Hepatocyte (in vitro differentiated cells): Measurements from ENCODE around the gene SIRT2.

Experiments
- EZH2 ChIP-seq: fragments of 200-600 bp; sonication (generic); IDR thresholded peaks from 2 replicates; pipeline ENCODE4 v1.6.1; 2016; ENCODE audit warnings: antibody characterized with exemption, mild to moderate bottlenecking, borderline replicate concordance
- EZH2phosphoT487 ChIP-seq: fragments of 200-600 bp; sonication (generic); IDR thresholded peaks from one replicate; pipeline ENCODE4 v1.6.1; 2018; ENCODE audit warnings: antibody characterized with exemption, mild to moderate bottlenecking, low read depth, moderate library complexity; ENCODE audit not compliant: unreplicated experiment, severe bottlenecking
- TF ChIP-seq, protein P1 (sequence below): fragments of 200-600 bp; sonication (generic); IDR thresholded peaks from 2 replicates; pipeline ENCODE4 v1.5.1; 2016; ENCODE audit warnings: antibody characterized with exemption, mild to moderate bottlenecking; ENCODE audit not compliant: poor library complexity

DNA sequence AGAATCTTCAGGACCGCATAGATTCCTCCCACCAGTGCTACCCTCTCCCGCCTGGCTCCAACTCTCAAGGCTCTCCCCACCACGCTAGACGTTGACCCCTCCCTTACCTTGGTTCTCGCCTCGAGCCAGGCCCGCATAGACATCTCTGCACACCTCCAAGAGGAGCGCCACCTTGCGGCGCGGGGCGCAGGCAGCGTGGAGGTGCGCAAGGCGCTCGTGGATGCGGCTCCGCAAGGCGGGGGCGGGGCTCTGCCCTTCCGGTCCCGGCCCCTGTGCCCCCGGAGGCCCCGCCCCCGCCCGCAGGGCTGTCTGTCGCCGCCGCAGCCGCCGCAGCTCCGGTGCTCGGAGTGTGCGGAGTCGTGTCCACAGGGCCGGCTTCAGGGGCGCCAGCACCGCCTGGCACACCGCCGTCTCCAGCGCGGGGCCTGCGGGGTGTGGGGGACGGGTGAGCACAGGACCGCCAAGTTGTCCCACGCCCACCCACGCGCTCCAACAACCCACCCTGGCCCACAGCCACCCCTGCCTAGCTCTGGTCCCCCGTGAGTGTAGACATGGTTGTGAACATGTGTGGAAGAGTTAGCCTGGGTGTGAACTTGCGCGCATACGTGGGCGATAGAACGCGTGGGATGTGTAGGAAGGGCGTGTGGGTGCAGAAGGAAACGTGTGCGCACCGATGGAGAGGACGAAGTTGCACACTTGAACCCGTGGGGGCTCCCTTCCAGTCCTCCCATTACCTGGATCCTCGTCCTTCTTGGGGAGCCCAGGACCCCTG is 29.4 kb downstream of the SIRT2 start:
- TF ChIP-seq, protein P1, sequence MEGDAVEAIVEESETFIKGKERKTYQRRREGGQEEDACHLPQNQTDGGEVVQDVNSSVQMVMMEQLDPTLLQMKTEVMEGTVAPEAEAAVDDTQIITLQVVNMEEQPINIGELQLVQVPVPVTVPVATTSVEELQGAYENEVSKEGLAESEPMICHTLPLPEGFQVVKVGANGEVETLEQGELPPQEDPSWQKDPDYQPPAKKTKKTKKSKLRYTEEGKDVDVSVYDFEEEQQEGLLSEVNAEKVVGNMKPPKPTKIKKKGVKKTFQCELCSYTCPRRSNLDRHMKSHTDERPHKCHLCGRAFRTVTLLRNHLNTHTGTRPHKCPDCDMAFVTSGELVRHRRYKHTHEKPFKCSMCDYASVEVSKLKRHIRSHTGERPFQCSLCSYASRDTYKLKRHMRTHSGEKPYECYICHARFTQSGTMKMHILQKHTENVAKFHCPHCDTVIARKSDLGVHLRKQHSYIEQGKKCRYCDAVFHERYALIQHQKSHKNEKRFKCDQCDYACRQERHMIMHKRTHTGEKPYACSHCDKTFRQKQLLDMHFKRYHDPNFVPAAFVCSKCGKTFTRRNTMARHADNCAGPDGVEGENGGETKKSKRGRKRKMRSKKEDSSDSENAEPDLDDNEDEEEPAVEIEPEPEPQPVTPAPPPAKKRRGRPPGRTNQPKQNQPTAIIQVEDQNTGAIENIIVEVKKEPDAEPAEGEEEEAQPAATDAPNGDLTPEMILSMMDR = peak; percentile 77
- TF ChIP-seq EZH2 (no peak), EZH2phosphoT487 (no peak)
